Measurements from ENCODE around the gene TSPAN14. TPM values are rescaled to one million over a fixed set of nuclear protein-coding genes. Genes with fewer than 3 reads are reported as not detected.

The TSPAN14 gene
- polyA plus RNA-seq, 3 donors: 123 to 160 (median 146) TPM

GRCh38 chr10:80544316-80544953 lies 90.3 kb downstream of the TSPAN14 start:
- DNase-seq: no peak
- Mint-ChIP-seq H3K9me3 (peaks cover 0 to 2% (median 2%) of the 10 kb centered on the region in 7 donors), H3K4me1 (peaks cover 12% of the 10 kb centered on the region), H3K27me3 (ENCODE audit: low read depth in 3 of 3) (peaks cover 7 to 10% (median 8%) of the 10 kb centered on the region in 3 donors), H3K4me3 (no peak overlapping the region), H3K36me3 (no peaks in the 10 kb centered on the region), H3K27ac (no peak overlapping the region)
- Histone ChIP-seq H3K4me2 (replicated peaks; ENCODE audit: extremely low read depth, low read length, poor library complexity, severe bottlenecking) (no peak overlapping the region), H3K9ac (ENCODE audit: insufficient read depth, low read length, poor library complexity, severe bottlenecking) (no peak overlapping the region), H3K36me3 (replicated peaks in 1 of 2; ENCODE audit: control insufficient read depth in 1 of 2, insufficient read depth in 2 of 2, low read length in 2 of 2) (no peaks in the 10 kb centered on the region), H3K79me2 (ENCODE audit: insufficient read depth, low read length) (no peaks in the 10 kb centered on the region), H3K4me3 (replicated peaks in 1 of 3; ENCODE audit: low read depth in 2 of 3, low read length in 3 of 3) (no peak overlapping the region), H3K27ac (ENCODE audit: low read depth in 1 of 2, low read length in 2 of 2) (no peak overlapping the region), H4K20me1 (ENCODE audit: insufficient read depth, low read length) (no peaks in the 10 kb centered on the region), H2AFZ (ENCODE audit: insufficient read depth, low read depth, low read length, poor library complexity, severe bottlenecking) (no peak overlapping the region), H3K27me3 (ENCODE audit: control insufficient read depth in 2 of 2, insufficient read depth in 2 of 2, low read length in 2 of 2) (no peaks in the 10 kb centered on the region), H3K4me1 (ENCODE audit: control insufficient read depth in 1 of 2, insufficient read depth in 2 of 2, low read length in 2 of 2) (peaks cover 0 to 6% of the 10 kb centered on the region in 2 donors), H3K9me3 (replicated peaks in 1 of 2; ENCODE audit: control insufficient read depth in 1 of 2, insufficient read depth in 1 of 2, low read length in 2 of 2) (no peaks in the 10 kb centered on the region)
- intact Hi-C loops (cut with micrococcal nuclease): no loop called here
- WGBS (ENCODE audit: insufficient coverage): 74% methylated on average over 10 of the region's 12 CpGs
- TF ChIP-seq CTCF (IDR thresholded peaks at IDR 0.05): no peak

GRCh38 chr10:80545258-80545881 lies 91.3 kb downstream of the TSPAN14 start:
- no peak overlapping the region for H3K4me3 Mint-ChIP-seq
- no peak overlapping the region for H3K4me2 ChIP-seq (replicated peaks; ENCODE audit: extremely low read depth, low read length, poor library complexity, severe bottlenecking)
- no peak for DNase-seq
- H3K4me3 ChIP-seq (replicated peaks in 1 of 3; ENCODE audit: low read depth in 2 of 3, low read length in 3 of 3): no peak overlapping the region
- WGBS (ENCODE audit: insufficient coverage): 82% methylated on average over 3 of the region's 7 CpGs
- H3K9ac ChIP-seq (ENCODE audit: insufficient read depth, low read length, poor library complexity, severe bottlenecking): no peak overlapping the region
- H3K9me3 ChIP-seq (replicated peaks in 1 of 2; ENCODE audit: control insufficient read depth in 1 of 2, insufficient read depth in 1 of 2, low read length in 2 of 2): no peaks in the 10 kb centered on the region
- no peak for TF ChIP-seq CTCF (IDR thresholded peaks at IDR 0.05)
- intact Hi-C loops (cut with micrococcal nuclease): no loop called here
- H3K4me1 ChIP-seq (ENCODE audit: control insufficient read depth in 1 of 2, insufficient read depth in 2 of 2, low read length in 2 of 2): peaks cover 0 to 6% of the 10 kb centered on the region in 2 donors
- no peaks in the 10 kb centered on the region for H3K36me3 Mint-ChIP-seq
- no peaks in the 10 kb centered on the region for H3K79me2 ChIP-seq (ENCODE audit: insufficient read depth, low read length)
- no peak overlapping the region for H2AFZ ChIP-seq (ENCODE audit: insufficient read depth, low read depth, low read length, poor library complexity, severe bottlenecking)
- peaks cover 7 to 10% (median 8%) of the 10 kb centered on the region in 3 donors for H3K27me3 Mint-ChIP-seq (ENCODE audit: low read depth in 3 of 3)
- peaks cover 12% of the 10 kb centered on the region for H3K4me1 Mint-ChIP-seq
- H3K27ac ChIP-seq (ENCODE audit: low read depth in 1 of 2, low read length in 2 of 2): no peak overlapping the region
- H4K20me1 ChIP-seq (ENCODE audit: insufficient read depth, low read length): no peaks in the 10 kb centered on the region
- peaks cover 0 to 2% (median 2%) of the 10 kb centered on the region in 7 donors for H3K9me3 Mint-ChIP-seq
- H3K36me3 ChIP-seq (replicated peaks in 1 of 2; ENCODE audit: control insufficient read depth in 1 of 2, insufficient read depth in 2 of 2, low read length in 2 of 2): no peaks in the 10 kb centered on the region
- H3K27ac Mint-ChIP-seq: no peak overlapping the region
- no peaks in the 10 kb centered on the region for H3K27me3 ChIP-seq (ENCODE audit: control insufficient read depth in 2 of 2, insufficient read depth in 2 of 2, low read length in 2 of 2)

Data from CD14-positive monocyte (primary cell).